Astrocyte of the cerebellum (primary cell): ENCODE data around the gene FMN2.

ENCODE experiments used
- DNase-seq: peaks from one replicate; pipeline ENCODE4 v3.0.0-alpha.2; 2011; ENCODE audit warnings: low read depth
- H3K4me3 ChIP-seq: 2 replicates; pipeline ENCODE4 v1.5.1; 2011; ENCODE audit warnings: mild to moderate bottlenecking, low read depth, low read length, moderate library complexity
- in situ Hi-C: cut with HindIII; loops from 2 replicates; pipeline ENCODE4 v1.10.0; 2017; ENCODE audit warnings: low sequenced_read_pairs
- TF ChIP-seq, protein P1 (sequence below): IDR thresholded peaks from 2 replicates; pipeline ENCODE4 v1.5.1; 2012; ENCODE audit warnings: low read length, low read depth, moderate library complexity, mild to moderate bottlenecking; ENCODE audit errors: missing control alignments

FMN2 gene

DNA sequence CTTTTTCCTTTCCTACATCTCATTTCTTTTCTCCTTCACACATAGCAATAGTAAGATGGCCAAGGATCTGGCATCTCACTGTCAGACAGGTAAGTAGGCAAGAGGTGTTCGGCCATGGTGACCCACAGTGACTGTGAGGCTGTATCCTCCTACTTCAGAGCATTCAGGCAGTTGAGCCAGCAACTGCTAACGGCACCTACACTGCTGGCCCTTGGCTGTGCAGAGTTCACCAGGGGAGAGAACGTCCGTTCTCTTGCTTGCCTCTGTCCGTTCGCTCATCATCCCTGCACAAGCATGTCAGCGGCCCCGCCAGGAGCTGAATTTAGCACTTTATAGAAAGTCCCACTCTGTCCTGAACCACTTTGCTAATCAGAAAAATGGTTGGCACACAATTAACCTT is 406.7 kb downstream of the FMN2 start:
- no peak for DNase-seq
- in situ Hi-C loops = no loop called here
- TF ChIP-seq, protein P1, sequence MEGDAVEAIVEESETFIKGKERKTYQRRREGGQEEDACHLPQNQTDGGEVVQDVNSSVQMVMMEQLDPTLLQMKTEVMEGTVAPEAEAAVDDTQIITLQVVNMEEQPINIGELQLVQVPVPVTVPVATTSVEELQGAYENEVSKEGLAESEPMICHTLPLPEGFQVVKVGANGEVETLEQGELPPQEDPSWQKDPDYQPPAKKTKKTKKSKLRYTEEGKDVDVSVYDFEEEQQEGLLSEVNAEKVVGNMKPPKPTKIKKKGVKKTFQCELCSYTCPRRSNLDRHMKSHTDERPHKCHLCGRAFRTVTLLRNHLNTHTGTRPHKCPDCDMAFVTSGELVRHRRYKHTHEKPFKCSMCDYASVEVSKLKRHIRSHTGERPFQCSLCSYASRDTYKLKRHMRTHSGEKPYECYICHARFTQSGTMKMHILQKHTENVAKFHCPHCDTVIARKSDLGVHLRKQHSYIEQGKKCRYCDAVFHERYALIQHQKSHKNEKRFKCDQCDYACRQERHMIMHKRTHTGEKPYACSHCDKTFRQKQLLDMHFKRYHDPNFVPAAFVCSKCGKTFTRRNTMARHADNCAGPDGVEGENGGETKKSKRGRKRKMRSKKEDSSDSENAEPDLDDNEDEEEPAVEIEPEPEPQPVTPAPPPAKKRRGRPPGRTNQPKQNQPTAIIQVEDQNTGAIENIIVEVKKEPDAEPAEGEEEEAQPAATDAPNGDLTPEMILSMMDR = no peak
- H3K4me3 ChIP-seq = no peak overlapping the region

DNA sequence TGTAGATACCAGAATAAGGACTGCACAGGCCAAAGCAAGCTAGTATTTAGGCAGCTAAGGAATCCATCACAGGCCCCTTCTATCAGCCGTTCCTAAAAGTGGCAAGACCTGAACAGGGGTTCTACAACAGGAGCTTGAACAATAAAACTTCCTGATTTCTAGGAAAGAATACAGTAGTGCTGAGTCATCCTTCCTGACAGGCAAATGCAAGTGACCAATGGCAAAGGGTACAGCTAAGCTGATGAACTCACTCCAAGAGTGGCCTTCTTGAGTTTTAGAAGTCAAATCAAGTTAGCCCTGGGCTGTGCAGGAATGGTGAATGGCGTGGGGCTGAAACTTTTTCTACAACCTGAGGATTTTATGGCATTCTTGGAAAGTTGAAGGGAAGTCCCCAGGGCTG is 407.3 kb downstream of the FMN2 start:
- in situ Hi-C loops = no loop called here
- no peak overlapping the region for H3K4me3 ChIP-seq
- TF ChIP-seq, protein P1 = no peak
- DNase-seq = no peak

DNA sequence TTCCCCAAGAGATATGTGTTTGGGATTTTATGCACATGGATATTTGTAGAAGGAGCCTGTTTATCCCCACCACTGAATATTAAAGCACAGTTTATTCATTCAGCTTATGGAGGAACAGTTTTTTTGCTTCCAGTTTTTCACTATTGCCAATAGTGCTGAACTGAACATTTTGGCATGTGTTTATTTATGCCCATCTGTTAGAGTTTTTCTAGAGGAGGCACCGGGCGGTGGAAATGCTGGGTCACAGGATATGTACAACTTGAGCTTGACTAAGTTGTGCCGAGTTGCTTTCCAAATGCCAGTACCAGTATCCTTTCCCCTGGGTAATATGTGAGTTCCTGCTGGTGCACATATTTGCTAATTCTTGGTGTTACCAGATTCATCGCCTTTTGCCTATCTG is 409.0 kb downstream of the FMN2 start:
- TF ChIP-seq, protein P1 = no peak

DNA sequence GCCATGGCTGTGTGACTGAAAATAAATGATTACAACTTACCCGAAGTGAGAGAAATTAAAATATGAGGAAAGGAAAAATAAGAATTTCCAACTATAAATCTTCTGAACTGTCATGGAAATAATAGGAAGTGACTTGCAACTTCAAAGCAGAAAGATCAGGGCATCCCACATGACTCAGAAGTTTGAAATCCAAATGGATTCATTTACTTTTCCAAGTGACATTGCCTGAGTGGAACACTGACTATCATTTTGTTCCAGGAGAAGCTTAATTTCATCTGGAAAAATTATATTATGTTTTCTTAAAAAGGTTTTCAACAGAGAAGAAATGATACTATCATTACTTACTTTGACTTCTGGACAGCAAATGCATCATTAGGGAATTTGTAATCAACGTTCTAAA is 409.4 kb downstream of the FMN2 start:
- DNase-seq = no peak
- in situ Hi-C loops = no loop called here
- TF ChIP-seq, protein P1 = no peak

More for the DNA sequence above, 409.0 kb downstream of the FMN2 start:
- H3K4me3 ChIP-seq = no peak overlapping the region
- DNase-seq = no peak
- in situ Hi-C loops = no loop called here

DNA sequence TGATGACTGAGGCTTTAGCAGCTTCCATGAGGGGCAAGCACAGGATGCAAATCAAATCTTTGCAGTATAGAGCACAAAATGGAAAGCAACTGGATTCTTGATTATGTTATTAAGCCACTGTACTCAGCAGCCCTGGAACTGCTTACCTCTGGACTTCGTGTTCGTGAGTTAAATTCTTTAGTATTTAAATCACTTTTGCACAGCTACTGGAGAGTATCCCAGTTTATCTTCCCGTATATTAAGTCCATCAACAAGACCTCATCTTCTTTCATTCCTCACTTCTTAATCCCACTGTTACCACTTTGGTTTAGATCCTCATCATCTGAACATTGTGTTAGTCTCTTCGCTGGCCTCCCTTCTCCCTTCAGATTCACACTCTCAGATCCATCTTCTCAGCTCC is 411.4 kb downstream of the FMN2 start:
- no peak for DNase-seq
- H3K4me3 ChIP-seq = no peak overlapping the region
- TF ChIP-seq, protein P1 = no peak
- in situ Hi-C loops = no loop called here

More for the DNA sequence above, 409.4 kb downstream of the FMN2 start:
- H3K4me3 ChIP-seq = no peak overlapping the region

DNA sequence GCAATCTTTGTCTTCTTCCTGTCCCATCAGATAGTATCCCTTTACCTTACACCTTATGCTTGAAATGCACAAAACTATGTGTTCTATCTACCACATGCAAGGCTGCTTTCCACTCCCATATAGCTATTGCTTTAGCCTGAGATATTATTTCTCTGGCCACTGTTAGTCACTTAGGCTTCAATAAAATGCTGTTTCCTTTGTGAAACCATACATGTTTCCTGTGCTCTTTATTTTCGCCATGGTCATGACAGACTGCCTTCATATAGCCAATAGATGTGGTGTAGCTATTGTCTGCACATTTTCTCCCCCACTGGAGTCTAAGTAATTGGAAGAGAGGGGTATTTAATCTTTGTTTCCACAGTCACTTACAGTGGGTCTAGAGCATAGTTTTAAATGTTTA is 411.9 kb downstream of the FMN2 start:
- in situ Hi-C loops = no loop called here
- no peak overlapping the region for H3K4me3 ChIP-seq
- DNase-seq = no peak
- TF ChIP-seq, protein P1 = no peak

DNA sequence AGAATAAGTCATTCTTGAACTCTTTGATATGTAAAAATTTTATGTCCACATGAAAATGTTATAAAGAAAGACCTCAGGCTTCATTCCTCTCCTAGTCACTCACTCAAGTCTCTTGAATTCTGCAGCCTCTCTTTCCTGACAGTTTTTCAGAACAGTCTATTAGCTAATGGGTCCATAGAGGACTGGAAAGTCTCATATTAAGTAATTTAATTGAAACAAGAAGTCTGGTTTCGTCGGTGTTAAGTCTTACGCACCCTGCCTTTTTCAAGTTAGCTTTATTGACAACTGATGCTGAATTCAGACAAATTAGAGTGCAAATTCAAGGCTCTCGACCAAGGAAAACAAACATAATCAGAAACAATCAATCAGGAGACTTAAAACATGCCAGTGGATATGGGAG is 414.5 kb downstream of the FMN2 start:
- no peak for DNase-seq
- H3K4me3 ChIP-seq = no peak overlapping the region
- in situ Hi-C loops = no loop called here
- TF ChIP-seq, protein P1 = no peak
